ENCODE results near the gene FAR2.

Gene FAR2

DNA sequence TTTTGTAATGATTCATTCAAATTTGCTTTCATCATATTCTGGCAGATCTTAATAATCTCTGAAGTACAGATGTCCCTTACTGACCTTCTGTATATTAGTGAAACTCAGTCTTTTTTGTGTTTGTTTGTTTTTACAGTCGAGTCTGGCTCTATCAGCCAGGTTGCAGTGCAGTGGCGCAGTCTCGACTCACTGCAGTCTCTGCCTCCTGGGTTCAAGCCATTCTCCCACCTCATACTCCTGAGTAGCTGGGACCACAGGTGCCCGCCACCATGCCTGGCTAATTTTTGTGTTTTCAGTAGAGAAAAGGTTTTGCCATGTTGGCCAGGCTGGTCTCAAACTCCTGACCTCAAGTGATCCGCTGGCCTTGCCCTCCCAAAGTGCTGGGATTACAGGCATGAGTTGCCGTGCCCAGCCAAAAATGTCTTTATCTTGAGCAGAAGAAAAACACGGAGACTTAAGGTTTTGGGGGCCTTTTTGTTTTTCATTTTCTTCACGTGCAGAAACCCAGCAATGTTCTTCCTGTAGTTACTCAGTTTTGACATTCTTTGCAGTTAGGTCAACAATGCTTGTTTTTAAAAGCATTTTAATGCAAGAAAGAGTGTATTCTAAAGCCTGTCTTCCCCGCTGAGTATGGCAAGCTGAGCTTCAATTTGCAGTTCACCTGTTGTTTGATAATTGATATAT is 79.5 kb downstream of the FAR2 start:
- Mint-ChIP-seq H3K4me3 (no peak overlapping the region), H3K27ac (no peak overlapping the region), H3K9me3 (no peaks in the 10 kb centered on the region), H3K36me3 (ENCODE audit: low read depth) (no peaks in the 10 kb centered on the region), H3K27me3 (no peaks in the 10 kb centered on the region), H3K4me1 (ENCODE audit: low read depth) (no peaks in the 10 kb centered on the region)

DNA sequence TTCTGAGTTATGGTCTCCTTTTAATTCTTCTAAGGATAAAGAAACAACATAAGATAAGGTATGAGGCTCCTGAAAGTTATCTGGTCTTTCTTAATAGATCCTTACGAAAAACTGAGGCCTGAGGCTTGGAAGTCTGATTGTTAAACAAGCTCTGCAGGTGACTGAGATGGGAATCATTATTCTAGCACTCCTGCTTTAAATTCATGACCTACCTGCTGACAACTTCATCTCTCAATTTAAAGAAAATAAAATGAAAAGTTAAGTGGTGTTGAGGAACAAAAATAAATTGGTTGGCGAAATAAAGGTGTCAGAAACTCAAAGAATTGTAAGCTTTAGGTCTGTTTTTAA is 80.1 kb downstream of the FAR2 start:
- H3K27me3 Mint-ChIP-seq, result no peaks in the 10 kb centered on the region
- no peaks in the 10 kb centered on the region for H3K4me1 Mint-ChIP-seq (ENCODE audit: low read depth)
- no peak overlapping the region for H3K4me3 Mint-ChIP-seq

DNA sequence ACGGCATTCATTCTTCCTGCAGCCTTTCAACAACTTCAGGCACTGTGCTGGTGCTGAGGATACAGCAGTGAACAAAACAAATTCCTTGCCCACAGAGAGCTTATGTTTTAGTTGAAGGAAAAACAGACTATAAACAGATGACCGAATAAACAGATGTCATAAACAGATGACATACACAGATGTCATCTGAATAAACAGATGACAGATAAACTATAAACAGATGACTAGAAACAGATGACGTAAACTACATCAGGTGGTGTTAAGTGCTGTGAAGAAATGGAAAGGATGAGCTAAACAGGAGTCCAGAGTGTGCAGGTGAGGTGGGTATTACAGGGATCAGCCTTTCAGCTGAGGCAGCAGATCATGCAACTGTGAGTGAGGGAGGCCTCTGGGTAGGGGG is 80.9 kb downstream of the FAR2 start:
- Mint-ChIP-seq H3K9me3 (no peaks in the 10 kb centered on the region), H3K27ac (no peak overlapping the region), H3K4me3 (no peak overlapping the region), H3K27me3 (no peaks in the 10 kb centered on the region), H3K4me1 (ENCODE audit: low read depth) (no peaks in the 10 kb centered on the region), H3K36me3 (ENCODE audit: low read depth) (no peaks in the 10 kb centered on the region)

More for the DNA sequence above, 80.1 kb downstream of the FAR2 start:
- no peaks in the 10 kb centered on the region for H3K36me3 Mint-ChIP-seq (ENCODE audit: low read depth)
- no peak overlapping the region for H3K27ac Mint-ChIP-seq
- H3K9me3 Mint-ChIP-seq, result no peaks in the 10 kb centered on the region

DNA sequence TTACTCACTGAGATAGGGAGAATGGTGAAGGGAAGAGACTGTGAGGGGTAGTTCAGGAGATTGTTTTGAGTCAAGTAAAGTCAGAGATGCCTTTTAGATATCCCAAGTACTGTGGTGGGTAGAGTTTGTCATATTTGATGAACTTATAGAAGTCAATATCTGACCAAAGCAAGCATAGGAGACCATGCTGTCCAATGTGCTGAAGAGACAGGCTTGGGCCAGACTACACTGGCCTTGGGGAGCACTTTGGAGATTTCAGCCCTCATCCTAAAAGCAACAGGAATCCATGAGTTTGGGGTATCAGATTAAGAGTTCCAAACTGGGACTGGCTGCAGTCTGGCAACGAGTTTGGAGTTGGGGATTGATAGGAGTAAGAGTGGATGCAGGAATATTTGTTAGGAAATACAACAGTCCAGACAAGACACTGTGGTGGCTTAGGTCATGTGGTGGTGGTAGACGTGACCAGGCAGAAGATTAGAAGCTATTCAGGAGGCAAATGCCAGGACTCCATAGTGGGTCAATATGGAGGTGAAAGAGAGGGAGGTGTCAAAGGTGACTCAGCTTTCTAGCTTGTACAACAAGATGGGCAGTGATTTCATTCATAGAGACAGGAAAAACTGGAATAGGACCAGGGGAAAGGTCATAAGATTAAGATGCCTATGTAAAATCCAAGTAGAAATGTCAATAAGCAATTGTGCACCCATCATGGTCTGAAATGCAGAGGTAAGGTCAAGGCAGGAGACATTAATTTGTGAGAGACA is 81.9 kb downstream of the FAR2 start:
- Mint-ChIP-seq H3K27ac (no peak overlapping the region), H3K4me3 (no peak overlapping the region), H3K4me1 (ENCODE audit: low read depth) (no peaks in the 10 kb centered on the region), H3K27me3 (no peaks in the 10 kb centered on the region), H3K36me3 (ENCODE audit: low read depth) (no peaks in the 10 kb centered on the region), H3K9me3 (no peaks in the 10 kb centered on the region)

GRCh38 chr12:29232086-29232485 is 83.0 kb downstream of the FAR2 start:
- H3K4me3 Mint-ChIP-seq, result no peak overlapping the region
- no peaks in the 10 kb centered on the region for H3K9me3 Mint-ChIP-seq
- no peaks in the 10 kb centered on the region for H3K4me1 Mint-ChIP-seq (ENCODE audit: low read depth)
- H3K36me3 Mint-ChIP-seq (ENCODE audit: low read depth), result no peaks in the 10 kb centered on the region
- no peaks in the 10 kb centered on the region for H3K27me3 Mint-ChIP-seq
- H3K27ac Mint-ChIP-seq, result no peak overlapping the region

- H3K27me3 Mint-ChIP-seq, result no peaks in the 10 kb centered on the region
Measured at GRCh38 chr12:29234552-29234951, 85.5 kb downstream of the FAR2 start.

GRCh38 chr12:29234965-29235626 is 86.0 kb downstream of the FAR2 start:
- Mint-ChIP-seq H3K36me3 (ENCODE audit: low read depth) (no peaks in the 10 kb centered on the region), H3K9me3 (no peaks in the 10 kb centered on the region), H3K4me3 (no peak overlapping the region), H3K27me3 (no peaks in the 10 kb centered on the region), H3K4me1 (ENCODE audit: low read depth) (no peaks in the 10 kb centered on the region), H3K27ac (no peak overlapping the region)

More at GRCh38 chr12:29234552-29234951, 85.5 kb downstream of the FAR2 start:
- no peak overlapping the region for H3K4me3 Mint-ChIP-seq
- no peak overlapping the region for H3K27ac Mint-ChIP-seq
- no peaks in the 10 kb centered on the region for H3K4me1 Mint-ChIP-seq (ENCODE audit: low read depth)
- no peaks in the 10 kb centered on the region for H3K9me3 Mint-ChIP-seq
- H3K36me3 Mint-ChIP-seq (ENCODE audit: low read depth), result no peaks in the 10 kb centered on the region

DNA sequence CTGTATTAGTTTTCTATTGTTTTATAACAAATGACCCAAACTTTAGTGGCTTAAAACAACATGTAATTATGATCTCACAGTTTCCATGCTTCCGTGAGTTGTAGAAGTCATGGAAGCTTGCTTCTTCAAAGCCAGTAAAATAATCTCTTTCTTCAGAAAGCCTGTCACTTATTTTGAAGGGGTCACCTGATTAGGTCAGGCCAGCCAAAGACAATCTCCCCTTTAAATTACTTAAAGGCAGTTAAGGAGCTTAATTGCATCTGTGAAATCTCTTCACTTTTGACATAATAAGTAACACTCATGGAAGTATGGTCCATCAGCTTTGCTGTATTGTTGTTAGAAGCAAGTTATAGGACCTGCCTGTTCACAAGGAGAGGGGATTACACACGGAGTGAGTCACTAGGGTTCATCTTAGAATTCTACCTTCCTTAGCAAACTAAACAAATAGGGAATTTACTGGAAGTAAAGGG is 89.8 kb downstream of the FAR2 start:
- Mint-ChIP-seq H3K4me1 (ENCODE audit: low read depth) (peaks cover 14% of the 10 kb centered on the region), H3K27me3 (no peaks in the 10 kb centered on the region), H3K36me3 (ENCODE audit: low read depth) (no peaks in the 10 kb centered on the region), H3K9me3 (no peaks in the 10 kb centered on the region), H3K4me3 (no peak overlapping the region), H3K27ac (no peak overlapping the region)

DNA sequence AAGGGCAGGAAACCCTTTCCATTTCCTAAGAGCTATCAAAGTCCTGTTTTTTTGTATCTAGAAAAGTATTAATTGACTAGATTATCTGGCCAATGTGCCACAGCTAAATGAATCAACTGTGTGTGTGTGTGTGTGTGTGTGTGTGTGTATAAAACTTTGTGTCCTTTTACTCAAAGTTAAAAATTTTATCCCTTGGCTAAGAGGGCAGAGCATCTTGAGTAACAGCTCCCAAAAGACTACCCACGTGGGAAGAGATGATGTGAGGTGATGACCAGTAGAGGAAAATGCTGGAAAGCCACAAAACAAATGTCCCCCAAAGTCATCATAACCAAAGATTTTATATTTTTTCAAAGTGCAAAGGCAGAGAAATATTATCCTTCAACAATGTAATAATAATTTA is 90.3 kb downstream of the FAR2 start:
- Mint-ChIP-seq H3K4me1 (ENCODE audit: low read depth) (peaks cover 14% of the 10 kb centered on the region), H3K4me3 (no peak overlapping the region), H3K27ac (no peak overlapping the region), H3K36me3 (ENCODE audit: low read depth) (no peaks in the 10 kb centered on the region), H3K9me3 (no peaks in the 10 kb centered on the region), H3K27me3 (no peaks in the 10 kb centered on the region)

GRCh38 chr12:29240441-29240840 is 91.4 kb downstream of the FAR2 start:
- H3K9me3 Mint-ChIP-seq, result no peaks in the 10 kb centered on the region
- H3K4me3 Mint-ChIP-seq, result no peak overlapping the region
- H3K27me3 Mint-ChIP-seq, result no peaks in the 10 kb centered on the region
- no peak overlapping the region for H3K27ac Mint-ChIP-seq
- H3K4me1 Mint-ChIP-seq (ENCODE audit: low read depth), result peaks cover 14% of the 10 kb centered on the region
- H3K36me3 Mint-ChIP-seq (ENCODE audit: low read depth), result no peaks in the 10 kb centered on the region

DNA sequence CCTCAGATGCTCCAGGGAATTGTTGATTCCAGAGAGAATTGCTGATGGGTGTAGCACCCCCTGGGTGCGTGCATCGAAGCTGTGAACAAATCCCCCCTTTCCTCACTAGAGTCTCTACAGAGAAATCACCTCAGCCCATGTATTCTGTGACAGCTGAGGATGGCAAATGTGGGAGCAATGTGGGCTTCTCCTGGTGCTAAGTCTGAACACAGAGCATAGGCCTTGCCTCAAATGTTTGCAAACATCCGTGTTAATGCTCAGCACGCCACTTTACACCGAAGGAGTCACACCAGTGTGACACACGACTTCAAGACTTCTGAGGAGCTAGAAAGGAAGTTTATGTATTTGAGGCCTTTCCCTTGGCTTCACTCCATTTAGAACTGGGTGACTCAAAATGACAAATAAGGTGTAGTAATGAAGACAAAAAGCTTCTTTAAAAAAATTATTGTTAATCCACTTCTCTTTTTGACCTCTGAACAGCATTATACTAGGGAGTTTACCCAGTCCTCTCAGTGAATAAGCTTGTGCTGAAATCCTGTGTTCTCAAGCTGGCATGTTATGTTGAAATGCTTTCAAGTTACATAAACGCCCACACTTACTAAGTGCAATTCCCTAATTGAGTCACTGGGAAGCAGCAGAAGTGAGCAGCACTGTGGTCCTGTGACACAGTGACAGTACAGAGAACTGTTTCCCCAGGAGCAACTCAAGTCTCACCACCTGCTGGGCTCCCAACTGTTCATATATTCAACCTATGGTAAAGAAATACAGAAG is 92.9 kb downstream of the FAR2 start:
- Mint-ChIP-seq H3K36me3 (ENCODE audit: low read depth) (no peaks in the 10 kb centered on the region), H3K9me3 (no peaks in the 10 kb centered on the region), H3K27ac (no peak overlapping the region), H3K27me3 (no peaks in the 10 kb centered on the region), H3K4me1 (ENCODE audit: low read depth) (peaks cover 14% of the 10 kb centered on the region), H3K4me3 (no peak overlapping the region)

GRCh38 chr12:29242921-29243431 is 93.9 kb downstream of the FAR2 start:
- Mint-ChIP-seq H3K9me3 (no peaks in the 10 kb centered on the region), H3K27ac (peak overlapping the region; percentile 42), H3K36me3 (ENCODE audit: low read depth) (no peaks in the 10 kb centered on the region), H3K27me3 (no peaks in the 10 kb centered on the region), H3K4me1 (ENCODE audit: low read depth) (peaks cover 14% of the 10 kb centered on the region), H3K4me3 (no peak overlapping the region)

DNA sequence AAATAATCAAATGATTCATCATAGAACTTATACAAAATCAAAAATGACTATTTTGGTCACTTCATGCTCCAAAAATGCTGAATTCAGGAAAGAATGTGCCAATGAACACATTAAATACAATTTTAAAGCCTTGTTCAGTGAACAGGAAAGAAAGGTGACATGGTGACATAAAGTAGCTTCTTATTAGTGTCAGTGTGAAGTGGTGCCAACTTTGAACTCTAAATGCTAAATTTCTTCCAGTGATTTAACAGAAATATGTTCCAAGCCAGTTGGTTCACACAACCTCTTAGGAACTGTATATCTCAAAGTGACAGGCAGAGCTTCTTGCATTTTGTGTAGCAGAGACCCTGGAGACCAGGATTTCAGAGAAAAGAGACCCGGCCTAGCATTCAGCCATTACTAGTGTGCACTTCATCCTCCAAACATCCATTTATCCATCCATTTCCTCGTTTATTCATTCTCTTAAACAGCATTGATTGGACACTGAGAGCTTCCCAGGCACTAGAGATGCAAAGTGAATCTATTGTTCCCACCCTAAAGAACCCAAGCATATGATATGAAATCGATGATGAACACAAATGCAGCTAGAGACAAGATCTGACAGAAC is 95.2 kb downstream of the FAR2 start:
- H3K9me3 Mint-ChIP-seq, result no peaks in the 10 kb centered on the region
- no peak overlapping the region for H3K4me3 Mint-ChIP-seq
- peaks cover 14% of the 10 kb centered on the region for H3K4me1 Mint-ChIP-seq (ENCODE audit: low read depth)
- no peaks in the 10 kb centered on the region for H3K36me3 Mint-ChIP-seq (ENCODE audit: low read depth)
- no peak overlapping the region for H3K27ac Mint-ChIP-seq
- no peaks in the 10 kb centered on the region for H3K27me3 Mint-ChIP-seq

DNA sequence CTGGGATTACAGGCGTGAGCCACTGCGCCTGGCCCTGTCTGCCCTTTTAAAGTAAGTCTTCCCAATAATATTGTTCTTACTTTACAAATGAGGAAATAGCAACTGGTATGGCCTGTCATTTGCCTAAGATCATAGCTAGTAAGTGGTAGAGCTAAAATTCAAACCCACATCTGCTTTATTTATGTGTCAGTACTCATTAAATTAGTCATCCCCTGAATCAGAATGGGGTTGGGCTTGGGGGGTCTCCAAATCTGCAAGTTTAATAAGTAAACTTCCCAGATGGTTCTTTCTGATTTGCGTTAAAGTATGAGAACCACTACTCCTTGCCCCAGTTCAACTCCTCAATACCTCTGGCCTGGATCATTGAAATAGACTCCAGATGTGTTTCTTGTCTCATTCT is 96.2 kb downstream of the FAR2 start:
- H3K27ac Mint-ChIP-seq, result no peak overlapping the region
- no peaks in the 10 kb centered on the region for H3K9me3 Mint-ChIP-seq
- H3K4me1 Mint-ChIP-seq (ENCODE audit: low read depth), result peaks cover 14% of the 10 kb centered on the region
- H3K36me3 Mint-ChIP-seq (ENCODE audit: low read depth), result no peaks in the 10 kb centered on the region
- H3K4me3 Mint-ChIP-seq, result no peak overlapping the region
- no peaks in the 10 kb centered on the region for H3K27me3 Mint-ChIP-seq

Measured in stimulated activated naive CD8-positive, alpha-beta T cell treated with anti-CD3 and anti-CD28 coated beads, Interleukin-15, Interleukin-2, amounts not matched to agents 100 ng/mL and 50 ng/mL, for 24 hours (primary cell).